GM19025 (cell line): ENCODE results near the gene TDRD9.
A peak's percentile ranks its signal among the peaks of the same experiment; 100 is the strongest.
"Not testable (repeated sequence)": the region's sequence is repeated elsewhere in the genome, so short reads cannot be mapped to it uniquely, and the experiment has no call there.

Experiments used
- ATAC-seq: cut with Tn5 transposase; IDR thresholded peaks from one replicate; pipeline ENCODE4 v1.9.1; 2021; ENCODE audit warnings: mild to moderate bottlenecking, low read depth, moderate library complexity; ENCODE audit not compliant: unreplicated experiment

Gene TDRD9

DNA sequence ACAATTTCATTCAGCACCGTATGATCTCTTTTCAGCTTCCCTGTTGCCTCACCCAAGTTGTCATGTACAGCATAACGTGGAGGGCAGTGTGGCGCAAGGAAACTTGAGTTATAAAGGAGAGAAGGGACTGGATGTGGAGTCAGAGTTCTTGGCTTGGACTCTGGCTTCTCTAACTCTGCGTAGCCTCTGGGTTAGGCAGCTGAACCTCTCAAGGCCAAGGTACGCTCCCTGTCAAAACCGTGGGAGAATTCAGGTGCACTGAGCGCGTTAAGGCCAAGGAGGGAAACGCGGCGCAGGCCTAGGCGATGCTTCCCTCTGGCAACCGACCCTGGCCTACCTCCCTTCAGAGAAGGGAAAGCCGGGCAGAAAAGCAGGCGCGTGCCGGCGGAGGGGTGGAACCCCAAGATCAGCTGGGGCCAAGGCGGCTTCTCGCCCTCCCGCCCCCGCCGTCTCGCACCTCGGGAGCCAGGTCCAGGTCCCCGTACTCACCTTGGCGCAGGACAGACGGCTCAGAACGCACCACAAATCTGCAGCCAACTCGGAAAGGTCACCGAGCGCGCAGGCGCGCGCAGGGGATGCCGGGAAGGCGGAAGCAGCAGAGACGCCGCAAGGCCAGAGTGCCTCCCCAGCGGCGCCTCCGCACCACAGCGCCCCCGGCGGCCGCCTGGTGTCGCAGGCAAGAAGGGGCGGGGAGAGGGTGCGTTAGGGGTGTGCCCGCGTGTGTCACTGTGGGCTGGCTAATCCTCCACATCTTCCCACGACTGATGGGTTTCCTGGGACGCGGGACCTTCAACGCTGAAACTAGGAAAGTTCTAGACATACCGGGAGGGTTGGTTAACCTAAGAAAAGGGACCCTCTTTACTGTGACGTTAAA lies 7.0 kb upstream of the TDRD9 start:
- ATAC-seq, result peak; percentile 97

DNA sequence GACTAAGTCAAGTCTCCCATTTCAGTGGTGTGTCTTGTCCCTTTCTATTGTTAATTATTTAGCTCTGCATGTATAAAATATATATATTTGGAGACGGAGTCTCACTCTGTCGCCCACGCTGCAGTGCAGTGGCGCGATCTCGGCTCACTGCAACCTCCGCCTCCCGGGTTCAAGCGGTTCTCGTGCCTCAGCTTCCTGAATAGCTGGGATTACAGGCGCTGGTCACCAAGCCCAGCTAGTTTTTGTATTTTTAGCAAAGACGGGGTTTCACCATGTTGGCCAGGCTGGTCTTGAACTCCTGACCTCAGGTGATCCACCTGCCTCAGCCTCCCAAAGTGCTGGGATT lies 6.4 kb upstream of the TDRD9 start:
- ATAC-seq, result not testable (repeated sequence)

DNA sequence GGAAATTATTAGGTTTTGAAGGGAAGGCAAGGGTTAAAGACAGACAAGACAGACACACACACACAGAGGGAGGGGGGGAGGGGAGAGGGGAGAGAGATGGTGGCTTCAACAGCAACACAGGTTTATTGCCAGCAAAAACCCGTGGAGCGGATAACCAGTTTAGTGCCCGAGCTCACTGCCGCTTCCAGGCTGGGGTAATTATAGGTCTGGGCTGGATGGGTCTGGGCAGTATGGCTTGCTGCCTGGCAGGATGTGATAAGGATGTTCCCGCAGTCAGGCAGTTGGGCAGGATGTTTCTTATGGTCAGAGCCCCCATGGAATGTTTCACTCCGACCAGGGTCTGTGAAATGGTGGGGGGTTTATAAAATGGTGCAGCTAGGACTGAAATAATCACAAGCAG lies 4.4 kb upstream of the TDRD9 start:
- no peak for ATAC-seq

DNA sequence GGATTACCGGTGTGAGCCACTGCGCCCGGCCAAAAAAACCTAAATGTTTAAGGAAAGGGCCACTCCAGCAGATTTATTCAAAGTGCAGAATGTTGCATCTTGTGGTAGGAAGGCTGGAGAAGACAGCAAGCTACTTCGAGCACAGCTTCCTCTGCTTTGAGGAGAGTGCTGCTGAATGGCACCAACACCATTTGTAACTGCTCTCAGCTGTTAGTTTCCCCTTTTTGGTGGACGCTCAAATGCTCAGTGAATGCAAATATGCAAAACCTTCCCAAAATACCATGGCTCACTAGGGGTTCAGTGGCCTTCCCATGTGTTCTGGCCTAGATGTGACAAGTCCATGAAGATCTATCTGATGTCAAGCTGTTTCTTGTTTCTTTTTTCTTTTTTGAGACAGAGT lies 2.9 kb upstream of the TDRD9 start:
- no peak for ATAC-seq

DNA sequence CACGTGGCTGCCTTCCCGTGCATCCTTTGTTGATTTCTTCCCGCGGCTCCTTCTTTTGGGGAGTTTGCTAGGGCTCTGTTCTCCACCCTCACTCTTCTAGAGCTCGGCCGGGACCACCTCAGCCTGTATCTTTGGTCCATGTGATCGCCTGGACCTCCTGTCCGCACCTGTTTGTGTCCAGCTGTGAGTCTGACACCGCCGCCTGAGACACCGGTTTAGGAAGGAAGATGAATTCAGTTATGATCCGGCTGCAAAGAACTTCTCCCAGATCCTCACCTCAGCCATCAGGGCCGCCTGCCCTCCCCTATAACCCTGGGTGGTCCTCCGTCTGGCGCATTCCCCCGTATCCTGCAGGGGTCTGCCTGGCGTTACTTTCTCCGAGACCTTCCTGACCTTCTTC lies 690 bp upstream of the TDRD9 start:
- no peak for ATAC-seq

DNA sequence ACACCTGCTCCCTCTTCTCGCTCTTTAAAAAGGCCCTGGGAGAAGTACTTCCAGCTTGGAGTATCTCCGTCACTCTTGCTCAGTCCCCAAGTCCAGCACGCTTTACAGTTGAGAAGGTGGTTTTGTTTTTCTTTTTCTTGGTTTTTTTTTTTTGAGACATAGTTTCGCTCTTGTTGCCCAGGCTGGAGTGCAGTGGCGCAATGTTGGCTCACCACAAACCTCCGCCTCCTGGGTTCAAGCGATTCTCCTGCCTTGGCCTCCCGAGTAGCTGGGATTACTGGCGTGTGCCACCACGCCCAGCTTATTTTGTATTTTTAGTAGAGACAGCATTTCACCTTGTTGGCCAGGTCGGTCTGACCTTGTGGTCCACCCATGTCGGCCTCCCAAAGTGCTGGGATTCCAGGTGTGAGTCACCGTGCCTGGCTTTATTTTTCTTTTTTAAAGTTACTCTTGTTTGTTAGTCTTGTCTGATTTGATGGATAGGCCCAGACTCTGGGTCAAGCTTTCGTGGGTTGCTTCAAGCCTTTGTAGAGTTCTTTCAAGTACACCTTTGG lies 1.9 kb downstream of the TDRD9 start:
- ATAC-seq, result no peak

DNA sequence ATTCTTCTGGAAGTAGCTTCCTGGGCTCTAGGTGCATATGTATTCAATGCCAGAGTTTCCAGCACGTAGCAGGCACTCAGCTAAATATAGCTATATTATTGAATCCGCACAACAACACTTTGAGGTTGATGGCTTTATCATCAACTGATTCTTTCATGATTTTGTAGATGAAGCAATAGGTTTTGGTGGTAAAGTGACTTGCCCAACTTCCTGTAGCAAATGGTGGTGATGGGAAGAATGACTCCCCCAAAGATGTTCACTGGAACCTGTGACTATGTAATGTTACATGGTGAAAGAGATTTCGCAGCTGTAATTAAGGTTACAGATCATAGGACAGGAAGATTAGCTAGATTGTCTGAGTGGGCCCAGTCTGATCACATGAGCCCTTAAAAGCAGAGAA lies 3.2 kb downstream of the TDRD9 start:
- ATAC-seq, result no peak

DNA sequence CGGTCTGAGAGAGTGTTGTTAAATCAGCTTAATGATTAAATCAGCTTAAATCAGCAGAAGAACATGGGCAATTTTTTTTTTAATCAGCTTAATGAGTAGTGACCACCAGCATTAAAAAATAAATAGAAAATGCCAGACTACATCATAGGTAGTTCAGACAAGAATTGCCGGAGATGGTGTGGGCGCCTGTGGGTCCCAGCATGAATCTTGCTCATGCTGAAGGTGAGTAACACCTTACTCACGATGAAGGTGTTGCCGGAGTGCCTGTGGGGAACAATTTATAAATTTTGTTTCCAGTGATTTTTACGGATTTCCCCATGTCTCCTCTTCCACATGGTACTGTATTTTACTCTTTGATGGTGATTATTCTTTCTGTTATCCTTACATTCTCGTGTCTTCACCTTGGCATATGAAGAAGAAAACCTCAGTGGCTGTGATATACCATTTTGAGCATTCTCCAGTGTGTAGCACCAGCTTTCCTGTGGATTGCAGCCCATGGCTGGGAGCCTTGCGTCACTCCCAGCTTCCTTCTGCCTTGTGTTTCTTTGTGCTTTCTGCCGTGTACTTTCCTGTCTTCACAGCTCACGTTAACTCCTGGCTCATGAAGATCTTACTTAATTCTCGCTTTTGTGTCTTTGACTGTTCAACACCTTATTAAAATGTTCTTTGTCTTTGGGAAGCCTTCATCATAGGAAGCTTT lies 4.7 kb downstream of the TDRD9 start:
- ATAC-seq, result no peak

DNA sequence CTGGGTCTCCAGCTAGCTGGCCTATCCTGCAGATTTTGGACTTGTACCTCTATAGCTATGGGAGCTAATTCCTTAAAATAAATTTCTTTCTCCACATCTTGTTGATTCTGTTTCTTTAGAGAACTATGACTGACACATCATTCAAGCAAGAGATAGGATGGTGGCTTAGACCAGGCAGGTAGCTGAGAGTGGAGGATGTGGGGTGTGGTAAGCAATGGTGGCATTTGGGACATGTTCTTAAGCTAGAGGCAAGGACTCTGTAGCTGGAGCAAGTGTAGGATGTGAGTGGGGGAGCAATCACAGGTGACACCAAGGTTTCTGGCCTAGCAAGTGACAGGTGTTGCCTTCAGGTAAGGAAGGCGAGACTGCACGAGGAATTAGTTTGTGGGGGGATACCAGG lies 6.8 kb downstream of the TDRD9 start:
- ATAC-seq, result no peak

DNA sequence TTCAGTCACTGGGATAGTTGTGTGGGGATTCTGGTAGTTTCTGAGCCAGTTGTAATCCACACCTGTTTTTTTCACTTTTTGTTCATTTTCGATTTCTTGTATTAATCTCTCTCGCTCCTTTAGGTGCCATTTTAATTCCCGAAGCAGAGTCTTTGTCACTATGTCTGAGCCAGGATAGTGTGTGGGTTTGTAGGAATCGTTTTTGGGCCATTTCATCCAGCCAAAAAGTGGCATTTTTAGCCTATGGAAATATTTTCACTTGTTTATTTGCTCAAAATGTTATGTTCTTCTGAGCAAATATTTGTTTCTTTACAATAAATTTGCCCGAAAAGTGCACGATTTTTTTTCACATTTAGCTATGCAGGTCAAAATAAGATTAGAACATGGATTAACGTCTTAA lies 13.2 kb downstream of the TDRD9 start:
- ATAC-seq, result no peak

DNA sequence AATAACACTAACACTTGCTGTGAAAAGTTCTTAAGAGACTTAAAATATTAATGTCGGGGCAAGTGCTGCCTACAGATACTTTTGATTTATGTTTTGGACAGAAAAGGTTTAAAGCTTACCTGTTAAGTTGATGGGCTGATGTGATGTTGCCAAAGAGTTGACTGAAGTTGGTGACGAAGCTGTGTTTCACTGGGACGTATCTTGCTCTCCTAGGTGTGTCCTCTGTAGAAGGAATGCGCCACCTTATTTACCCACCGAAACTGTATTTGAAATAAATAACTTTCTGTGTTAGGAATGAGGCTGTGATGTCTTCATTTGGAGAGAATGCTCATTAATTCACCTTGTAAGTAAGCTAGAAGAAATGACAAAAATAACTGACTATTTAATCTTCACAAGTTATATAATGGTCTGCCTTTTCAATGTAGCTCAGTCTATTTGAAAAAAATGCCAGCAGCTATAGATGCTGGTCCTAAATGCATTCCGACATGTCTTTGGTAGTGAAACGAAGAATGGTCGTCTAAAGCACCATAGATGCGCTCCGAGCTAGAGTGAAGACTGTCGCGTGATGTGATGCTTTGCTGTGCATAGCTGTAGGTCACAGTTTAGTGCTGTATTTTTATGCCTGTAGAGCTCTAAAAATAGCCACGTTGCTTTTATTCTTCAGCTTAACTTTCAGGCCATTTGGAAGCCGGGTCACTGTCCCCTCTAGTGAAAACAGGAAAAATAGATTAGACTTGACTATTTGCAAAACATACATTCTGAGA lies 13.9 kb downstream of the TDRD9 start, which contains the start of gene RD3L:
RD3L (minus strand) TSS at position 557 of the 764 bp plus-strand sequence. CDS start 834 bp downstream, outside the sequence.
- ATAC-seq, result no peak

DNA sequence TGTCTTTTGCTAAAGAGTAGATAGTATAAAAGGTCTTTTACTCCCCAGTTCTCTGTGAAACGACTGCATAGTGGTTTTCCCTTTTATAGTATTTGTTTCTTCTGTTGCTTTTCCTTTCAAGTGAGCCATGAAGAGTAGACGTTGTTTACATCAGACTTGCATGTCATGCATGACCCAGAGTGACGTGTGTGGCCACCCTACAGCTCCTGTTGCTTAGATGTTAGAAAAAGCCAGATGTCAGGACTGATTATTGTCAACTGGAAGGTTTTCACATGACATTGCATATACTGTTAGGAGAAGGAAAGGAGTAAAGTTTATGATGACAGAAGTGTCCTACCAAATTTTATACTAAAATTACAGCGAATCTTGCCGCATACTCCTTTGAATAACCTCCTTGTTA lies 15.4 kb downstream of the TDRD9 start:
- no peak for ATAC-seq

DNA sequence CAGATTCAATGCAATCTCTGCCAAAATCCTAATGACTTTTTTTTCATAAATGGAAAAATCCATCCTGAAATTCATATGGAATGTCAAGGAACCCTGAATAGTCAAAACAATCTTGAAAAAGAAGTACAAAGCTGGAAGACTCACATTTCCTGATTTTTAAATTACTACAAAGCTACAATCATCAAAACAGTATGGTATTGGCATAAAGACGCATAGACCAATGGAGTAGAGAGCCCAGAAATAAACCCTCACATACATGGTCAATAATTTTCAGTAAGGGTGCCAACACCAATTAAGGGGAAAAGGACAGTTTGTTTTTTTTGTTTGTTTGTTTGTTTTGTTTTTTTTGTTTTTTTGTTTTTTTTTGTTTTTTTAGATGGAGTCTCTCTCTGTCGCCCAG lies 18.7 kb downstream of the TDRD9 start:
- no peak for ATAC-seq

DNA sequence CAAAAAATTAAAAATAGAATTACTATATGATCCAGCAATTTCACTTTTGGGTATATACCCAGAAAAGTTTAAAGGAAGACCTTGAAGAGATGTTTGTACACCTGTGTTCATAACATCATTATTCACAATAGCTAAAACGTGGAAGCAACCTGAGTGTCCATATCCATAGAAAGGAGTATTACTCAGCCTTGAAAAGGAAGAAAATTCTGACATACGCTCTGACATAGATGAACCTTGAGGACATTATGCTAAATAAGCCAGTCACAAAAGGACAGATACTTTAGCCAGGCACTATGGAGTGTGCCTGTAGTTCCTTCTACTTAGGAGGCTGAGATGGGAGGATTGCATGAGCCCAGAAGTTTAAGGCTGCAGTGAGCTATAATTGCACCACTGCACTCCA lies 20.2 kb downstream of the TDRD9 start:
- ATAC-seq, result no peak

DNA sequence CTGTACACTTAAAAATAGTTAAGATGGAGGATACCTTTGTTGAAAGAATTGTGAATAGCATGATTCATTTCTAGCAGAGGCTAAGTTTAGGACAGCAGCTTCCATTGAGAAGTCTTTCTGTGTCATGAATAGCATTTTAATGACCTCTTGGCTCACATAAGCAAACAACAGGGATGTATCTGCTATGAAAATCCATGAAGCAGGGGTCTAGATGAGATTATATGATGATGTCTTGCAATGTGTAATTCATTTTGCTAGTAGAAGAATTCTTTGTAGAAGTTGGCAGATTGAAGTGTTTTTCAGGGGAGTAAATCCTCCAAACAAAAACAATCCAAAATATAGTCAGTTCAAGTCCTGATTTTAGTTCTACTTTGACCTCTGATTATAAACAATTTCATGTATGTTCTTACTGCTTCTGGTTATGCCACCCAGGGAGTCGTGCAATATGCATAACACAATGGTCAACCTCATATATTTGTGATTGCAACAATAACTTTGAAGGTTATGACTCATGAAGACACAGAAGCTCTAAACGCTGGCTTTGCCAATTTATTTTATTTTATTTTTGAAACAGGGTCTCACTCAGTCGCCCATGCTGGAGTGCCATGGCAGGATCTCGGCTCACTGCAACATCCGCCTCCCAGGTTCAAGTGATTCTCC lies 21.0 kb downstream of the TDRD9 start:
- no peak for ATAC-seq

DNA sequence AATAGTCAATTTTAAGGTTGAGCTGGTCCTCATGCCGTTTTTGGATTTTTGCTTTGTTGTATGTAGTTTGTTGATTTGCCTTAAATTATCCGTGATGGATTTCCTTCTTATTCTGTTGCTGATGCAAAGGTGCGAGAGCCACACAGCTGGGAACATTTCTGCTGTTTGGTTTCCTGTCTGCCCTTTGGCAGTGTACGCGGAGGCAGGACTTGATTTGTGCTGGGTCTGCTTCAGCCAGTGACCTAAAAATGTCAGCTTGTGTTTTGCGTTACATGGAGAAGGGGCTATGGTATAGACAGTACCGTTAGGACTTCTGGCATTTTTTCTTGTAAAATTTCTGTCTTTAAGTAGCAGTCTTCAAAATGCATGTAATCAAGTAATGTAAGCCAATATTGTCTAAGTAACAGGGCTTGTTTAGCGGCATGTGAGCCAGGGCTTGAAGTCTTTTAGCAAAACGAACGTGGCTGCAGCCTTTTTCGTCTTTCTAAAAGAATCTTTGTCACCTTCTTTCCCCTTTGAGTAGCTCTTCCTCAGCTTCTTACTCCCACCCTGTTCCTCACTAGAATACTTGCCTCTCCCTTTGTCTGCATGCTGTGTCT lies 32.3 kb downstream of the TDRD9 start:
- no peak for ATAC-seq

DNA sequence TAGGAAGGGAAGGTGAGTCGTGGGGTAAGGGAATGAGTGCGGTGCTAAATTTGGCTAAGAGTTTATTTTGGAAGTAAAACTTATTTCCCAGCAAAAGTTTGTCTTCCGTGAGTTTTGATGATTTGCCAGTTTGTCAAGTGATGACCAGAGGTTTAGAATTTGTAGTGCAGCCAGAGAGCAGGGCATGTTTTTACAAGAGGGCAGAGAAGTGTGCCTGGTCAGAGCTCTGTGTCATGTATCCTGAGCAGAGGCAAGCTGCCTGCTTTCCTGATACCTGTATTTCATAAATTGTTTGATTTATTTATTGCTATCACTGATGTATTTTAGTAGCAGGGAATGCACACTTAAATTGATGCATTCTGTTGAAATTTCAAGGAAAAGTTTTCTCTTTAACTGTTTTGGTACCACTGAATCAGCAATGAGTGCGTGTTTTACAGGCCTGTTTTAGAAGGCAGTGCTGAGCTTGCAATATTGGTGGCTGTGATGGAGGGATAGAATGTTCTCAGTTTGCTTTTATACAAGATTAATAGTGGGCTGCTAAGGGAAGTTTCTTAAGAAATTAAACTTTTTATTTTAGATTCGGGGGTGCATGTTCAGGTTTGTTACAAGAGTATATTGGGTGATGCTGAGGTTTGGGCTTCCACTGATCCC lies 33.8 kb downstream of the TDRD9 start:
- no peak for ATAC-seq

DNA sequence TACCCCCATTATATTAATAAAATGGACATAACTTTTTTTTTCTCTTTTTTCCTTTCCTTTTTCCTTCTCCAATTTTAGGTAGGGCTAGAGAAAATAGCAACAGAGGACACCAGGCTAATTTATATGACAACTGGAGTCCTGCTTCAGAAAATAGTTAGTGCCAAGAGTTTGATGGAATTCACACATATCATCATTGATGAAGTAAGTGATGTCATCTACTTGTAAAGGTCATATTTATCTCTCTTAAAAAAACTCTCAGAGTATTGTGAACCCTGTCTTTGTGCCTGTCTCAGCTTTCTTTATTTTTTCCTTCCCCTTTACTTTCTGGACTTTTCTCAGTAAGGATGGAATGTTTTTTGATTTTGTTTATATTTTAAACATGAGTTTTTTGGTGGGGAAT lies 38.4 kb downstream of the TDRD9 start:
- ATAC-seq, result no peak

DNA sequence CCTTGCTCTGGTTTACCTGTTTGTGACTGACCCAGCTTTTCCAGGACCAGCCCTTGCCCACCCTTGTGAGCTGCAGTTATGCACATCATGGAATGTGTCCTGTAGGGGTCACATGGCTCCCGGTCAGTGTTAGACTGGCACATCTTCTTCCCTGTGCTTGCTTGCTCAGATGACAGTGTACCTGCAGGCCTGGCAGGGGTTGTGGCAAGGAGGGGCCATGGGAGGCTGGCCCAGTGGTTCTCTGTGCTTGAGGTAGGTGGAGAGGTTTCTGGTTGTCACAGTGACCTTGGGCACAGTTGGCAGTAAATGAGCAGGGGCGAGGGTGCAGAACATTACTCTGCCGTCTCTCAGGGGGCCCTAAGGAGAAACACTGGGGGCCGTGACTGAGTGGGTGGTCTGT lies 41.7 kb downstream of the TDRD9 start:
- ATAC-seq, result no peak

DNA sequence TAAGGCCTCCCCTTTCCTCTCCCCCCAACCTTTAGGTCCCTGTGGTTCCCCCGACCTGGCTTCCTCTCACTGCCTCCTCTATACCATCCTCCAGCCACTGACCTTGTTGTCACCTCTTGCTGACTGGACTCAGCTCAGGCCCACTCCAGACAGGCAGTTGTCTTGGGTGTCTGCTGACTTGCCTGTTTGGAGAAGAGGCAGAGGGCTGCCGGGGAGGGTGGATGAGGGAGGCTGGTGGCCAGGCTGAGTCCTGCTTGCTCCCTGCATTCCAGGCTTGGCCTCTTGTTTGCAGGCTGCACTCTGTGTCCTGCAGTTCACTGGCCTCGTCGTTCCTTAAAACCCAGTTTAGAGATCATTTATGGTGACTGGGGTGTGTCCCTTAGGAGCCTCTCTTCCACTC lies 45.1 kb downstream of the TDRD9 start:
- ATAC-seq, result no peak
